BLaER1 (cell line): ENCODE measurements around the gene ADAMTS7.
"Not testable (repeated sequence)": the region's sequence is repeated elsewhere in the genome, so short reads cannot be mapped to it uniquely, and the experiment has no call there.

Experiments
- H3K27ac ChIP-seq: shearing (Covaris generic); formaldehyde crosslinking; 2 replicates; pipeline ENCODE4 v1.8.1; 2022
- H3K27me3 ChIP-seq: shearing (Covaris generic); formaldehyde crosslinking; 2 replicates; pipeline ENCODE4 v1.8.1; 2022
- H3K36me3 ChIP-seq: shearing (Covaris generic); formaldehyde crosslinking; 2 replicates; pipeline ENCODE4 v1.8.1; 2022
- H3K4me1 ChIP-seq: shearing (Covaris generic); formaldehyde crosslinking; 2 replicates; pipeline ENCODE4 v1.8.1; 2022
- H3K4me2 ChIP-seq: shearing (Covaris generic); formaldehyde crosslinking; 2 replicates; pipeline ENCODE4 v1.8.1; 2022
- H3K4me3 ChIP-seq: shearing (Covaris generic); formaldehyde crosslinking; 2 replicates; pipeline ENCODE4 v1.8.1; 2022
- H3K9ac ChIP-seq: shearing (Covaris generic); formaldehyde crosslinking; 2 replicates; pipeline ENCODE4 v1.8.1; 2022
- H3K9me3 ChIP-seq: shearing (Covaris generic); formaldehyde crosslinking; 2 replicates; pipeline ENCODE4 v1.8.1; 2022
- H4K20me1 ChIP-seq: shearing (Covaris generic); formaldehyde crosslinking; 2 replicates; pipeline ENCODE4 v1.8.1; 2022
- Cebpa-rat ChIP-seq: shearing (Covaris generic); IDR thresholded peaks from 2 replicates; pipeline ENCODE4 v1.8.1; 2022

Gene ADAMTS7

GRCh38 chr15:78768531-78769408 is 42.5 kb downstream of the ADAMTS7 start:
- Histone ChIP-seq H3K9me3 (no peaks in the 10 kb centered on the region), H3K4me1 (peaks cover 61% of the 10 kb centered on the region), H3K4me3 (no peak overlapping the region), H3K36me3 (peaks cover 15% of the 10 kb centered on the region), H3K9ac (peak overlapping the region; percentile 19; the same call in 1 of the 2 replicates), H3K4me2 (peak overlapping the region; percentile 66), H3K27me3 (no peaks in the 10 kb centered on the region), H3K27ac (peak overlapping the region; percentile 71), H4K20me1 (no peaks in the 10 kb centered on the region)
- no peak for TF ChIP-seq Cebpa-rat

- Histone ChIP-seq H3K4me1 (peaks cover 68% of the 10 kb centered on the region), H3K27me3 (no peaks in the 10 kb centered on the region), H4K20me1 (no peaks in the 10 kb centered on the region), H3K9ac (no peak overlapping the region), H3K4me2 (peak overlapping the region; percentile 66), H3K27ac (peak overlapping the region; percentile 71; the same call in 1 of the 2 replicates), H3K9me3 (no peaks in the 10 kb centered on the region), H3K36me3 (peaks cover 13% of the 10 kb centered on the region), H3K4me3 (no peak overlapping the region)
- no peak for TF ChIP-seq Cebpa-rat
These were observed 43.2 kb downstream of the ADAMTS7 start for GRCh38 chr15:78768096-78768495.

DNA sequence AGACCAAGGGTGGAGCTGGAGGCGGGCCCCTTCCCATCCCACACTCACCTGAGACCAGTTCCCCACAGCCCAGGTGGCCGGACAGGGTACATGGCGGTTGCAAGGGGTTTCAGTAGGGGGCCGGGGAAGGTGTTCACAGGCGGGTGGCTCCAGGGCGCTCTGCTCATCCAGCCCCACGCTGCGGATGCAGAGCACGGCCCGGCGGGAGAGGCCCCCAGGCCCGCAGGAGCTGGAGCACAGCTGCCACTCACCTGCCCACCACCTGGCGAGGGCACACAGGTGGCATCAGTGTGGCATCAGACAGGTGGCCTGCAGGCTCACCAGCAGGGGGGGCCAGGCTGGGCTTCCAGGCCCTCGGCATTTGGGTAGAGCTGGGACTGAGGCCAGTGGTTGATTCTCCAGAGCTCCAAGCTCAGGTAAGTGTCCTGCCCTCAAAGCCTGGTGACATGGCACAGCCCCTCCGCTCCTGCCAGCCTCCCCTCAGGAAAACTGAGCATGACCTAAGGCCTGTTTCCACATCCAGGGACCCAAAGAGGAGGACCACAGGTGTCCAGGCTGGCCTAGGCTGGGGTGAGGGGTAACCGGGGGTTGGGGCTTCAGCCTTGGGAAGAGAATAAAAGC is 43.8 kb downstream of the ADAMTS7 start:
- H4K20me1 ChIP-seq = no peaks in the 10 kb centered on the region
- H3K4me1 ChIP-seq = peaks cover 75% of the 10 kb centered on the region
- no peak overlapping the region for H3K4me3 ChIP-seq
- H3K9ac ChIP-seq = 0 out of 2 replicates have a peak overlapping the region, but pooled peaks have one; percentile 15
- peak overlapping the region; percentile 70 for H3K4me2 ChIP-seq
- H3K9me3 ChIP-seq = no peaks in the 10 kb centered on the region
- TF ChIP-seq Cebpa-rat = no peak
- peaks cover 13% of the 10 kb centered on the region for H3K36me3 ChIP-seq
- no peaks in the 10 kb centered on the region for H3K27me3 ChIP-seq
- H3K27ac ChIP-seq = peak overlapping the region; percentile 65

GRCh38 chr15:78766641-78767071 is 44.6 kb downstream of the ADAMTS7 start:
- H3K36me3 ChIP-seq, H3K4me3 ChIP-seq, H3K27me3 ChIP-seq, H3K9me3 ChIP-seq, H4K20me1 ChIP-seq, H3K9ac ChIP-seq: not testable (repeated sequence)
- H3K27ac ChIP-seq = 0 out of 2 replicates have a peak overlapping the region, but pooled peaks have one; percentile 51
- peak overlapping the region; percentile 30; the same call in 1 of the 2 replicates for H3K4me2 ChIP-seq
- H3K4me1 ChIP-seq = peaks cover 82% of the 10 kb centered on the region

GRCh38 chr15:78766041-78766440 is 45.2 kb downstream of the ADAMTS7 start:
- no peak for TF ChIP-seq Cebpa-rat
- H3K9me3 ChIP-seq = no peaks in the 10 kb centered on the region
- no peaks in the 10 kb centered on the region for H3K27me3 ChIP-seq
- peaks cover 3% of the 10 kb centered on the region for H3K36me3 ChIP-seq
- H4K20me1 ChIP-seq = no peaks in the 10 kb centered on the region
- H3K4me2 ChIP-seq = peak overlapping the region; percentile 30; the same call in 1 of the 2 replicates
- peak overlapping the region; percentile 51 for H3K27ac ChIP-seq
- H3K4me3 ChIP-seq = no peak overlapping the region
- no peak overlapping the region for H3K9ac ChIP-seq
- H3K4me1 ChIP-seq = peaks cover 89% of the 10 kb centered on the region

GRCh38 chr15:78765154-78765860 is 46.0 kb downstream of the ADAMTS7 start:
- H3K4me2 ChIP-seq = peak overlapping the region; percentile 87
- not testable (repeated sequence) for H4K20me1 ChIP-seq, H3K9me3 ChIP-seq, H3K36me3 ChIP-seq, H3K27me3 ChIP-seq
- H3K4me1 ChIP-seq = peaks cover 95% of the 10 kb centered on the region
- peak overlapping the region; percentile 87; the same call in 1 of the 2 replicates for H3K9ac ChIP-seq
- 0 out of 2 replicates have a peak overlapping the region, but pooled peaks have one; percentile 60 for H3K4me3 ChIP-seq
- peak overlapping the region; percentile 98 for H3K27ac ChIP-seq

- Histone ChIP-seq H3K4me2 (peak overlapping the region; percentile 87), H3K27ac (peak overlapping the region; percentile 98), H3K4me3 (peak overlapping the region; percentile 60), H3K9ac (peak overlapping the region; percentile 87), H3K4me1 (peaks cover 96% of the 10 kb centered on the region)
- not testable (repeated sequence) for H3K9me3 ChIP-seq, H4K20me1 ChIP-seq, H3K27me3 ChIP-seq, H3K36me3 ChIP-seq
These were observed 46.7 kb downstream of the ADAMTS7 start for GRCh38 chr15:78764340-78765153.

- Histone ChIP-seq H4K20me1 (no peaks in the 10 kb centered on the region), H3K27me3 (no peaks in the 10 kb centered on the region), H3K36me3 (no peaks in the 10 kb centered on the region), H3K4me3 (peak overlapping the region; percentile 60), H3K4me2 (peak overlapping the region; percentile 87), H3K4me1 (peaks cover 96% of the 10 kb centered on the region), H3K9me3 (no peaks in the 10 kb centered on the region), H3K27ac (peak overlapping the region; percentile 98), H3K9ac (peak overlapping the region; percentile 87)
- TF ChIP-seq Cebpa-rat = no peak
These were observed 47.4 kb downstream of the ADAMTS7 start for GRCh38 chr15:78763796-78764241.
